Adrenal gland (tissue), 5 donors: ENCODE results near the gene ZSWIM4.
A peak's percentile ranks its signal among the peaks of the same experiment; 100 is the strongest.

Source experiments
- POLR2A ChIP-seq, 2 donors: fragments of 450-650 bp; IDR thresholded peaks; one replicate each; pipeline ENCODE4 v1.6.1; 2017; ENCODE audit warnings: antibody characterized with exemption in 2 of 2, mild to moderate bottlenecking in 2 of 2, moderate library complexity in 1 of 2
- TF ChIP-seq, protein P1 (sequence below), 6 experiments: fragments of 450-650 bp in 4 of 6; fragments of 200-600 bp in 2 of 6; sonication (generic) in 1 of 6; IDR thresholded peaks; 1 replicate in 5 of 6; 2 replicates in 1 of 6; pipeline versions ENCODE4 v1.5.1 to v1.8.0; 2016 to 2021; ENCODE audit warnings: antibody characterized with exemption in 6 of 6, mild to moderate bottlenecking in 2 of 6, moderate library complexity in 1 of 6
- donor health status: DM: no; HTN: no; CAD: no.

DNA sequence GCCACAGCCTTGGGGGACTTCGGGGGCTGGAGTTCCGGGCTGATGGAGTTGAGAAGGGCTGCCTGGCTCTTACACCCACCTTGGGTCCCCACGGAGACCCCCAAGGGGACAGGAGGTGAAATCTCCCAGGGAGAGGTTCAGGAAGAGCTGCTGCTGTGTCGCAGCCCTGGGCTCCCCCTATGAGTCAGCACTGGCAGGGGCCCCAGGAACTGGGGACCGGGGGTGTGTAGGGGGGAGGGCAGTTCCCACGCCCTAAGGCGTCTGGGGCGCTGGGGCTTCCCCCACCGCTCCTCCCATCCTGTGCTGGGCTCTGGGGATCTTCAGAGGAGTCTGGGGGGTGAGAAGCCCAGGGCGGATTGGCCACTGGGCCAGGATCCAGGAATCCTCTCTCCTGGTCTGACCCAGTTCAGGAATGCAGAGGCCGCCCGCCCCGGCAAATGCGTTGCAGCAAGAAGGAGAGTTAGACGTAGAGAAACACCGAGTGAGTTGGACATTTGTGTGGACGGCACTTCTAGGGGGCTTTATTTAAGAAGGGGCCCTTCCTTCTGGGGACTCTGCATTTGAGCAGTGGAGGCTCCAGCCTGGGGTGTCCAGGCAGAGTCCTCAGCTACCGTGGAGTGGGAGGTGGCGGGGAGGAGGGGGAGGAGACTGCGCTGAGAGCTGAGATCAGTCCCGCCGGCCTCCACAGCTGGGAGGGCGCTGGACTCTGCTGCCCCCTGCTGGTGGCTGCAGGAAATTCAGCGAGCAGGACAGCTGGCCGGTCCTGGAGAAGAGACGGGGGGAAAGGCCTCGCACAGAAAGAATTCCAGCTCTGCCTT lies 66.7 kb downstream of the ZSWIM4 start:
- TF ChIP-seq, protein P1, sequence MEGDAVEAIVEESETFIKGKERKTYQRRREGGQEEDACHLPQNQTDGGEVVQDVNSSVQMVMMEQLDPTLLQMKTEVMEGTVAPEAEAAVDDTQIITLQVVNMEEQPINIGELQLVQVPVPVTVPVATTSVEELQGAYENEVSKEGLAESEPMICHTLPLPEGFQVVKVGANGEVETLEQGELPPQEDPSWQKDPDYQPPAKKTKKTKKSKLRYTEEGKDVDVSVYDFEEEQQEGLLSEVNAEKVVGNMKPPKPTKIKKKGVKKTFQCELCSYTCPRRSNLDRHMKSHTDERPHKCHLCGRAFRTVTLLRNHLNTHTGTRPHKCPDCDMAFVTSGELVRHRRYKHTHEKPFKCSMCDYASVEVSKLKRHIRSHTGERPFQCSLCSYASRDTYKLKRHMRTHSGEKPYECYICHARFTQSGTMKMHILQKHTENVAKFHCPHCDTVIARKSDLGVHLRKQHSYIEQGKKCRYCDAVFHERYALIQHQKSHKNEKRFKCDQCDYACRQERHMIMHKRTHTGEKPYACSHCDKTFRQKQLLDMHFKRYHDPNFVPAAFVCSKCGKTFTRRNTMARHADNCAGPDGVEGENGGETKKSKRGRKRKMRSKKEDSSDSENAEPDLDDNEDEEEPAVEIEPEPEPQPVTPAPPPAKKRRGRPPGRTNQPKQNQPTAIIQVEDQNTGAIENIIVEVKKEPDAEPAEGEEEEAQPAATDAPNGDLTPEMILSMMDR (IDR thresholded peaks at IDR 0.05) = peak; percentile 99 to 100 (median 100)
- peak in 1 of 2 donors; percentile 40 for TF ChIP-seq POLR2A (IDR thresholded peaks at IDR 0.05)
